ENCODE data around the gene GLI3. TPM values are rescaled to one million over a fixed set of nuclear protein-coding genes. Genes with fewer than 3 reads are reported as not detected.

Gene GLI3
- total and polyA plus RNA-seq, 2 of the 4 experiments (the other 2 are of a cell fraction) = 1.3 to 3.9 TPM

- no peak for TF ChIP-seq RCOR1 (IDR thresholded peaks at IDR 0.05; ENCODE audit: insufficient replicate concordance, low read length)
Measured at GRCh38 chr7:41955451-41955850, 281.6 kb downstream of the GLI3 start (continued).

GRCh38 chr7:41954976-41955375 is 282.0 kb downstream of the GLI3 start:
- peak overlapping the region in 1 of 2 experiments; percentile 45; a peak in 1 of 4 replicates for H4K8ac ChIP-seq (ENCODE audit: low read depth in 2 of 2, low read length in 2 of 2)
- no peak overlapping the region for H3K9ac ChIP-seq (ENCODE audit: low read depth, low read length)
- no peaks in the 10 kb centered on the region for H3K36me3 ChIP-seq (ENCODE audit: control insufficient read depth, insufficient read depth, low read length)
- peaks cover 19% of the 10 kb centered on the region for H3K9me1 ChIP-seq (ENCODE audit: insufficient read depth, low read length)
- DNase-seq (no peak), ATAC-seq (ENCODE audit: low read depth) (no peak)
- no peaks in the 10 kb centered on the region for H3K27me3 ChIP-seq (ENCODE audit: control insufficient read depth, insufficient read depth, low read length)
- H4K5ac ChIP-seq (ENCODE audit: low read depth, low read length) = peak overlapping the region; percentile 34; the same call in 1 of the 2 replicates
- intact Hi-C loops (cut with micrococcal nuclease) = no loop called here
- H3K56ac ChIP-seq (ENCODE audit: extremely low read depth, insufficient read depth, low read length) = no peak overlapping the region
- H3K27ac ChIP-seq (ENCODE audit: insufficient read depth, low read length) = peak overlapping the region; percentile 76; the same call in 1 of the 2 replicates
- H4K91ac ChIP-seq (ENCODE audit: insufficient read depth, low read depth, low read length) = peak overlapping the region; percentile 48
- peaks cover 15% of the 10 kb centered on the region for H3K4me1 ChIP-seq (ENCODE audit: control insufficient read depth, insufficient read depth, low read length)
- no peak overlapping the region for H2BK5ac ChIP-seq (ENCODE audit: low read depth, low read length, poor library complexity, severe bottlenecking)
- H3K4ac ChIP-seq (ENCODE audit: low read depth, low read length) = peak overlapping the region; percentile 70
- H3K4me2 ChIP-seq (ENCODE audit: low read depth, low read length) = no peak overlapping the region
- peak overlapping the region; percentile 50; the same call in 1 of the 2 replicates for H3K14ac ChIP-seq (replicated peaks; ENCODE audit: low read depth, low read length)
- no peaks in the 10 kb centered on the region for H3K9me3 ChIP-seq (ENCODE audit: control insufficient read depth, insufficient read depth, low read length)
- in situ Hi-C loops (cut with MboI; ENCODE audit: low sequenced_read_pairs) = no loop called here
- H3K79me1 ChIP-seq (ENCODE audit: low read depth in 1 of 2, low read length in 2 of 2) = no peaks in the 10 kb centered on the region
- peak overlapping the region; percentile 74; the same call in 1 of the 2 replicates for H2AK5ac ChIP-seq (ENCODE audit: low read depth, low read length)
- no peaks in the 10 kb centered on the region for H4K20me1 ChIP-seq (ENCODE audit: insufficient read depth, low read length)
- peak overlapping the region; percentile 70 for H2BK20ac ChIP-seq (ENCODE audit: low read depth, low read length)
- ChIA-PET CTCF (interaction anchor here (1.3 to 2.2 kb wide), 3 partner anchors 10 to 14 kb away, joined by 3 to 13 read pairs (median 6); no protein-coding TSS in a partner anchor), POLR2A (ENCODE audit: unreplicated experiment) (no interaction called here)
- H2AFZ ChIP-seq (replicated peaks; ENCODE audit: low read length, poor library complexity) = peak overlapping the region; percentile 24
- peak overlapping the region; percentile 39; the same call in 1 of the 2 replicates for H3K23ac ChIP-seq (ENCODE audit: low read depth, low read length)
- 20% methylated on average over 1 of the region's 2 CpGs; no CpG with 5 or more reads in 1 of the 2 experiments for WGBS, 2 experiments (ENCODE audit: extremely low coverage in 2 of 2, insufficient read length in 1 of 2)
- H2BK15ac ChIP-seq (ENCODE audit: low read depth, low read length) = peak overlapping the region; percentile 77
- dilution Hi-C loops (cut with HindIII; ENCODE audit: low sequenced_read_pairs, unreplicated experiment) = no loop called here
- H2BK120ac ChIP-seq (ENCODE audit: low read depth, low read length) = peak overlapping the region; percentile 78
- H3K4me3 ChIP-seq (ENCODE audit: insufficient read depth, low read depth, low read length) = no peak overlapping the region
- BruUV-seq (replicated peaks) = no TSS peak
- no peak overlapping the region for H2AK9ac ChIP-seq (replicated peaks; ENCODE audit: low read depth, low read length, poor library complexity)
- peak overlapping the region; percentile 97 for H3K18ac ChIP-seq (ENCODE audit: low read depth, low read length)
- TF ChIP-seq CEBPB (IDR thresholded peaks at IDR 0.05; ENCODE audit: low read depth, low read length) (no peak), NFE2L2 (IDR thresholded peaks at IDR 0.05; ENCODE audit: low read depth, low read length) (no peak), BHLHE40 (IDR thresholded peaks at IDR 0.05; ENCODE audit: low read depth, low read length) (no peak), RFX5 (IDR thresholded peaks at IDR 0.05; ENCODE audit: low read depth, low read length) (no peak), RCOR1 (IDR thresholded peaks at IDR 0.05; ENCODE audit: insufficient replicate concordance, low read length) (no peak), FOS (IDR thresholded peaks at IDR 0.05; ENCODE audit: low read depth, low read length) (no peak), MAZ (IDR thresholded peaks at IDR 0.05; ENCODE audit: borderline replicate concordance, low read depth, low read length) (no peak), USF2 (IDR thresholded peaks at IDR 0.05; ENCODE audit: low read depth, low read length) (no peak), RAD21 (IDR thresholded peaks at IDR 0.05; ENCODE audit: low read length) (no peak), CHD1 (IDR thresholded peaks at IDR 0.05; ENCODE audit: low read depth, low read length) (no peak), POLR2A (IDR thresholded peaks at IDR 0.05; ENCODE audit: low read depth, low read length) (no peak), MXI1 (IDR thresholded peaks at IDR 0.05; ENCODE audit: borderline replicate concordance, low read depth, low read length) (no peak)
- TF ChIP-seq, protein P1, sequence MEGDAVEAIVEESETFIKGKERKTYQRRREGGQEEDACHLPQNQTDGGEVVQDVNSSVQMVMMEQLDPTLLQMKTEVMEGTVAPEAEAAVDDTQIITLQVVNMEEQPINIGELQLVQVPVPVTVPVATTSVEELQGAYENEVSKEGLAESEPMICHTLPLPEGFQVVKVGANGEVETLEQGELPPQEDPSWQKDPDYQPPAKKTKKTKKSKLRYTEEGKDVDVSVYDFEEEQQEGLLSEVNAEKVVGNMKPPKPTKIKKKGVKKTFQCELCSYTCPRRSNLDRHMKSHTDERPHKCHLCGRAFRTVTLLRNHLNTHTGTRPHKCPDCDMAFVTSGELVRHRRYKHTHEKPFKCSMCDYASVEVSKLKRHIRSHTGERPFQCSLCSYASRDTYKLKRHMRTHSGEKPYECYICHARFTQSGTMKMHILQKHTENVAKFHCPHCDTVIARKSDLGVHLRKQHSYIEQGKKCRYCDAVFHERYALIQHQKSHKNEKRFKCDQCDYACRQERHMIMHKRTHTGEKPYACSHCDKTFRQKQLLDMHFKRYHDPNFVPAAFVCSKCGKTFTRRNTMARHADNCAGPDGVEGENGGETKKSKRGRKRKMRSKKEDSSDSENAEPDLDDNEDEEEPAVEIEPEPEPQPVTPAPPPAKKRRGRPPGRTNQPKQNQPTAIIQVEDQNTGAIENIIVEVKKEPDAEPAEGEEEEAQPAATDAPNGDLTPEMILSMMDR (conservative IDR thresholded peaks at IDR 0.05; ENCODE audit: low read depth, low read length) = no peak
- TF ChIP-seq, protein P2, sequence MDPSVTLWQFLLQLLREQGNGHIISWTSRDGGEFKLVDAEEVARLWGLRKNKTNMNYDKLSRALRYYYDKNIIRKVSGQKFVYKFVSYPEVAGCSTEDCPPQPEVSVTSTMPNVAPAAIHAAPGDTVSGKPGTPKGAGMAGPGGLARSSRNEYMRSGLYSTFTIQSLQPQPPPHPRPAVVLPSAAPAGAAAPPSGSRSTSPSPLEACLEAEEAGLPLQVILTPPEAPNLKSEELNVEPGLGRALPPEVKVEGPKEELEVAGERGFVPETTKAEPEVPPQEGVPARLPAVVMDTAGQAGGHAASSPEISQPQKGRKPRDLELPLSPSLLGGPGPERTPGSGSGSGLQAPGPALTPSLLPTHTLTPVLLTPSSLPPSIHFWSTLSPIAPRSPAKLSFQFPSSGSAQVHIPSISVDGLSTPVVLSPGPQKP (IDR thresholded peaks at IDR 0.05; ENCODE audit: borderline replicate concordance, low read depth, low read length) = no peak

Data from IMR-90 (cell line).